Smooth muscle cell (in vitro differentiated cells): ENCODE measurements around the gene SLC12A3. TPM values are rescaled to one million over a fixed set of nuclear protein-coding genes. Genes with fewer than 3 reads are reported as not detected.

Source experiments
- DNase-seq: peaks from one replicate; lab custom pipeline; 2025; ENCODE audit not compliant: unreplicated experiment; lab: John Stamatoyannopoulos, UW
- H2AFZ ChIP-seq: fragments of 200-600 bp; sonication (generic); 2 replicates; pipeline ENCODE4 v1.6.0; 2016; ENCODE audit warnings: antibody characterized with exemption, low read depth, mild to moderate bottlenecking
- H3F3A ChIP-seq: fragments of 200-600 bp; sonication (generic); 2 replicates; pipeline ENCODE4 v1.6.0; 2017; ENCODE audit warnings: antibody characterized with exemption, low read depth
- H3K27ac ChIP-seq: fragments of 200-600 bp; sonication (generic); 2 replicates; pipeline ENCODE4 v1.5.1; 2016; ENCODE audit warnings: low read depth, mild to moderate bottlenecking
- H3K27me3 ChIP-seq: fragments of 200-600 bp; sonication (generic); 2 replicates; pipeline ENCODE4 v1.6.1; 2016; ENCODE audit warnings: low read depth, mild to moderate bottlenecking
- H3K36me3 ChIP-seq: fragments of 200-600 bp; sonication (generic); 2 replicates; pipeline ENCODE4 v1.5.1; 2016; ENCODE audit warnings: low read depth
- H3K4me1 ChIP-seq: fragments of 200-600 bp; sonication (generic); 2 replicates; pipeline ENCODE4 v1.5.1; 2016; ENCODE audit warnings: low read depth
- H3K4me2 ChIP-seq: fragments of 200-600 bp; sonication (generic); 2 replicates; pipeline ENCODE4 v1.6.0; 2016; ENCODE audit warnings: mild to moderate bottlenecking
- H3K4me3 ChIP-seq: fragments of 200-600 bp; sonication (generic); 2 replicates; pipeline ENCODE4 v1.5.1; 2016; ENCODE audit warnings: mild to moderate bottlenecking
- H3K79me2 ChIP-seq: fragments of 200-600 bp; sonication (generic); 2 replicates; pipeline ENCODE4 v1.6.0; 2016; ENCODE audit warnings: low read depth, mild to moderate bottlenecking
- H3K9ac ChIP-seq: fragments of 200-600 bp; sonication (generic); 2 replicates; pipeline ENCODE4 v1.6.0; 2016; ENCODE audit warnings: low read depth
- H3K9me3 ChIP-seq: fragments of 200-600 bp; sonication (generic); replicated peaks from 2 replicates; pipeline ENCODE4 v1.5.1; 2016; ENCODE audit warnings: low read depth
- H4K20me1 ChIP-seq: fragments of 200-600 bp; sonication (generic); 2 replicates; pipeline ENCODE4 v1.6.0; 2016; ENCODE audit warnings: low read depth
- WGBS: methylation state at CpG from one replicate; pipeline ENCODE4 v1.1.7; 2016; ENCODE audit warnings: low lambda C conversion rate; 5-methylcytosine and 5-hydroxymethylcytosine counted together
- polyA plus RNA-seq: library from polyadenylated mRNA; unstranded; fragments of >200 nt; fragmentation: Nextera tagmentation; extraction: Ambion mirVana; gene quantifications from 2 replicates; pipeline ENCODE4 v1.2.1, GENCODE V29; 2016
- total RNA-seq: library from RNA; depleted of rRNA; stranded (reverse); fragments of >200 nt; gene quantifications from 2 replicates; pipeline ENCODE4 v1.2.3, GENCODE V29; 2014
- TF ChIP-seq, protein P1 (sequence below): fragments of 200-600 bp; sonication (generic); IDR thresholded peaks from 2 replicates; pipeline ENCODE4 v1.5.1; 2017; ENCODE audit warnings: borderline replicate concordance, mild to moderate bottlenecking, antibody characterized with exemption; ENCODE audit not compliant: insufficient read depth, poor library complexity, severe bottlenecking

Gene SLC12A3
- total and polyA plus RNA-seq, 2 experiments from 2014 or later = not detected

DNA sequence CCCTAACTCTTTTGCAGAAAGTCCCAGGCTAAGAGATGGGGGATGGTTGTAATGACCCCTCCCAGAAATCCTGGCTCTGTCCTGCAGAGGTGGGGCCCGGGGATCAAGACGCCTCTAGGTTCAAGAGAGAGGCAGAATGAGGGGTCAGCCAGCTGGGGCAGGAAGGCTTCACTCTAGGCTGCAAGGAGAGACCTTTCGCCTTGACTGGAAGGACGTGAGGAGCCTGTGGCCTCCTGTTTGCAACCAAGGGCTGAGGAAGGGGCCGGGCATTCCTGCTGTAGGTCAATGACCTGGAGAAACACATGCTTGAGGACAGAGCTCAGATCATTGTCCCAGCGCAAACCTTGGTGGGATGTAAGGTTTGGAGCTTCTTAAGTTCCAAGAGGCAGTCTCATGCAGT, 88.0 kb downstream of the SLC12A3 start:
- Histone ChIP-seq H4K20me1 (no peaks in the 10 kb centered on the region), H3K9ac (no peak overlapping the region), H3K27ac (no peak overlapping the region), H3K79me2 (no peaks in the 10 kb centered on the region), H3F3A (no peaks in the 10 kb centered on the region), H3K4me2 (no peak overlapping the region), H3K27me3 (no peaks in the 10 kb centered on the region), H3K36me3 (no peaks in the 10 kb centered on the region), H3K4me1 (no peaks in the 10 kb centered on the region), H3K9me3 (no peaks in the 10 kb centered on the region), H2AFZ (no peak overlapping the region), H3K4me3 (no peak overlapping the region)
- no peak for DNase-seq
- 88% methylated on average over 6 of the region's 6 CpGs for WGBS
- TF ChIP-seq, protein P1, sequence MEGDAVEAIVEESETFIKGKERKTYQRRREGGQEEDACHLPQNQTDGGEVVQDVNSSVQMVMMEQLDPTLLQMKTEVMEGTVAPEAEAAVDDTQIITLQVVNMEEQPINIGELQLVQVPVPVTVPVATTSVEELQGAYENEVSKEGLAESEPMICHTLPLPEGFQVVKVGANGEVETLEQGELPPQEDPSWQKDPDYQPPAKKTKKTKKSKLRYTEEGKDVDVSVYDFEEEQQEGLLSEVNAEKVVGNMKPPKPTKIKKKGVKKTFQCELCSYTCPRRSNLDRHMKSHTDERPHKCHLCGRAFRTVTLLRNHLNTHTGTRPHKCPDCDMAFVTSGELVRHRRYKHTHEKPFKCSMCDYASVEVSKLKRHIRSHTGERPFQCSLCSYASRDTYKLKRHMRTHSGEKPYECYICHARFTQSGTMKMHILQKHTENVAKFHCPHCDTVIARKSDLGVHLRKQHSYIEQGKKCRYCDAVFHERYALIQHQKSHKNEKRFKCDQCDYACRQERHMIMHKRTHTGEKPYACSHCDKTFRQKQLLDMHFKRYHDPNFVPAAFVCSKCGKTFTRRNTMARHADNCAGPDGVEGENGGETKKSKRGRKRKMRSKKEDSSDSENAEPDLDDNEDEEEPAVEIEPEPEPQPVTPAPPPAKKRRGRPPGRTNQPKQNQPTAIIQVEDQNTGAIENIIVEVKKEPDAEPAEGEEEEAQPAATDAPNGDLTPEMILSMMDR = no peak

DNA sequence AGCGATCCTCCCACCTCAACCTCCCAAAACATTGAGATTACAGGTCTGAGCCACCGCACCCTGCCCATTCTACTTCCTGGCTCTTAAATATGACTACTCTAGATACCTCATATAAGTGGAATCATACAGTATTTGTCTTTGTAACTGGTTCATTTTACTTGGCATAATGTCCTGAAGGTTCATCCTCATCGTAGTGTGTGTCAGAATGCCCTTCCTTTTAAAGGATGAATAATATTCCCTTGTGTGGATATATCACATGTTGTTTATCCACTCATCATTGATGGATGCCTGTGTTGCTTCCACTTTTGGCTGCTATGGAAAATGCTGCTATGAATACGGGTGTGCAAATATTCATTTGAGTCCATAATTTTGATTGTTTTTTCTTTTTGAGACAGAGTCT, 91.1 kb downstream of the SLC12A3 start:
- no peak overlapping the region for H3K4me2 ChIP-seq
- 93% methylated on average over 4 of the region's 4 CpGs for WGBS
- no peaks in the 10 kb centered on the region for H3K27me3 ChIP-seq
- TF ChIP-seq, protein P1 = no peak
- H3K36me3 ChIP-seq = no peaks in the 10 kb centered on the region
- H4K20me1 ChIP-seq = no peaks in the 10 kb centered on the region
- H3K9ac ChIP-seq = no peak overlapping the region
- DNase-seq = no peak
- H3F3A ChIP-seq = no peaks in the 10 kb centered on the region
- H2AFZ ChIP-seq = no peak overlapping the region
- H3K79me2 ChIP-seq = no peaks in the 10 kb centered on the region
- H3K9me3 ChIP-seq = no peaks in the 10 kb centered on the region
- no peak overlapping the region for H3K4me3 ChIP-seq
- H3K27ac ChIP-seq = no peak overlapping the region
- H3K4me1 ChIP-seq = no peaks in the 10 kb centered on the region

DNA sequence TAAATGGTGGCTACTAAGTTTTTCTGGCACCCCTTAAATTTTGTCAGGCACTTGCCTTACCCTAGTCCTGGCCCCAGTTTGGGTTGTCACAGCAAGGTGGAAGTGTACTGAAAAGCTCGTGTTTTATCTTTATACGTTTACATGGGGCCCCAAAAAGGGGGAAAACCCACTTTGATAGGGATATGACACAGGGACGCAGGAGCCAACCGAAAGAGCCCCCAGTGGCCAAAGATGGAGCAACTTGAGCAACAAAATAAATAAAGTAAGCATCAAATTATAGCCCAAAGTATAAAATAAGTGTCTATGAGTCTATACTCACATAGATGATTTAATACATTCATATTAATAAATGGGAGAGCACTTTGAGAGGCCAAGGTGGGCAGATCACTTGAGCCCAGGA, 91.7 kb downstream of the SLC12A3 start:
- no peaks in the 10 kb centered on the region for H3K4me1 ChIP-seq
- no peaks in the 10 kb centered on the region for H3K27me3 ChIP-seq
- DNase-seq = no peak
- H3K4me3 ChIP-seq = no peak overlapping the region
- no peak overlapping the region for H3K4me2 ChIP-seq
- H3K27ac ChIP-seq = no peak overlapping the region
- H3F3A ChIP-seq = no peaks in the 10 kb centered on the region
- no peaks in the 10 kb centered on the region for H3K79me2 ChIP-seq
- H4K20me1 ChIP-seq = no peaks in the 10 kb centered on the region
- H3K9ac ChIP-seq = no peak overlapping the region
- no peak overlapping the region for H2AFZ ChIP-seq
- H3K9me3 ChIP-seq = no peaks in the 10 kb centered on the region
- H3K36me3 ChIP-seq = no peaks in the 10 kb centered on the region
- 60% methylated on average over 4 of the region's 4 CpGs for WGBS
- TF ChIP-seq, protein P1 = no peak

DNA sequence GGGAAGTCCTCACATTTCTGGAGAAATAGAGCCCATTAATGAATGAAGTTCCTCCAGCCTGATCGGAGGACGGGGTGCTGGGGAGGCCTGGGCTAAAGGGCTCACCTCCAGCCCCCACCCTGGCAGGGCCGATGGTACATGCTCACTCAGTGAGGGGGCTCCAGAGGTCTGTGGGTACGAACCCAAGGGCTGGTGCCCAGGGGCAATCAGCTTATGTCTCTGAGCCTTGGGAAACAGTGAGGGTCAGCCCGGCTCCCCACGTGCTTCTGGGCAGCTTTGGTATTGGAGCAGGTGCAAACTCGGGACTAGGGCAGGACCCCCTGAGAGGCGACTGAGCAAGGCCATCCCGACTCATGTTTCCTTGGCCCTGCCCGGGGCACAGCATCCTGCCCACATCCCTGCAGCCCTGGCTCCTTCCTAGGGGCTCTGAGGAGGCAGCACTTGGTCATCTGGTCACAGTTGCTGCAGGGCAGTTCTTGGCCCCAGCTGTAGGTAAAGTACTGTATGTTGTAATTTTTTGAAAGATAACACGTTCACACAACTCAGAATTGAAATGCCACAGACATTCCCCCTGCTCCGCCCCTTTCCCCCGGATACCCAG, 95.8 kb downstream of the SLC12A3 start:
- Histone ChIP-seq H3K27me3 (no peaks in the 10 kb centered on the region), H3K27ac (no peak overlapping the region), H3K9me3 (no peaks in the 10 kb centered on the region), H3K79me2 (no peaks in the 10 kb centered on the region), H3K36me3 (no peaks in the 10 kb centered on the region), H3K4me3 (no peak overlapping the region), H3K9ac (no peak overlapping the region), H2AFZ (no peak overlapping the region), H3K4me2 (no peak overlapping the region), H3F3A (peaks cover under 1% of the 10 kb centered on the region), H4K20me1 (no peaks in the 10 kb centered on the region), H3K4me1 (no peaks in the 10 kb centered on the region)
- TF ChIP-seq, protein P1 = no peak
- WGBS = 81% methylated on average over 13 of the region's 13 CpGs
- no peak for DNase-seq
